Nephron progenitor cell (in vitro differentiated cells): ENCODE measurements around the gene IDNK.

Experiments
- DNase-seq: peaks from one replicate; pipeline ENCODE4 v3.0.0; 2021
- H3K27ac Mint-ChIP-seq: 2 replicates; pipeline ENCODE4 v1.8.0; 2021; ENCODE audit warnings: mild to moderate bottlenecking, moderate library complexity, mixed read lengths
- H3K27me3 Mint-ChIP-seq: 2 replicates; pipeline ENCODE4 v1.8.0; 2021; ENCODE audit warnings: mild to moderate bottlenecking, low read depth, mixed read lengths; ENCODE audit not compliant: poor library complexity
- H3K36me3 Mint-ChIP-seq: 2 replicates; pipeline ENCODE4 v1.8.0; 2021; ENCODE audit warnings: low read depth, mixed read lengths
- H3K4me1 Mint-ChIP-seq: 2 replicates; pipeline ENCODE4 v1.8.0; 2021; ENCODE audit warnings: mixed read lengths
- H3K4me3 Mint-ChIP-seq: 2 replicates; pipeline ENCODE4 v1.8.0; 2021; ENCODE audit warnings: mild to moderate bottlenecking, moderate library complexity, mixed read lengths
- H3K9me3 Mint-ChIP-seq: 2 replicates; pipeline ENCODE4 v1.8.0; 2021; ENCODE audit warnings: mild to moderate bottlenecking, moderate library complexity, mixed read lengths
- CTCF ChIP-seq: fragments of 200-600 bp; sonication (generic); IDR thresholded peaks from 2 replicates; pipeline ENCODE4 v1.5.0; 2021; ENCODE audit warnings: antibody characterized with exemption

The IDNK gene

GRCh38 chr9:83639266-83639665 is 16.3 kb downstream of the IDNK start:
- no peak overlapping the region for H3K27ac Mint-ChIP-seq
- no peaks in the 10 kb centered on the region for H3K27me3 Mint-ChIP-seq
- no peak for DNase-seq
- no peak overlapping the region for H3K4me3 Mint-ChIP-seq
- no peaks in the 10 kb centered on the region for H3K36me3 Mint-ChIP-seq
- H3K4me1 Mint-ChIP-seq = peaks cover 11% of the 10 kb centered on the region
- no peaks in the 10 kb centered on the region for H3K9me3 Mint-ChIP-seq
- no peak for TF ChIP-seq CTCF

- TF ChIP-seq CTCF = no peak
- peaks cover 4% of the 10 kb centered on the region for H3K36me3 Mint-ChIP-seq
- no peaks in the 10 kb centered on the region for H3K9me3 Mint-ChIP-seq
- H3K4me1 Mint-ChIP-seq = peaks cover 11% of the 10 kb centered on the region
- peak overlapping the region; percentile 87 for H3K27ac Mint-ChIP-seq
- DNase-seq = no peak
- H3K4me3 Mint-ChIP-seq = no peak overlapping the region
- H3K27me3 Mint-ChIP-seq = no peaks in the 10 kb centered on the region
Measured at GRCh38 chr9:83642793-83643192, 19.9 kb downstream of the IDNK start.

GRCh38 chr9:83646500-83647239 is 23.7 kb downstream of the IDNK start:
- peaks cover under 1% of the 10 kb centered on the region for H3K9me3 Mint-ChIP-seq
- H3K4me1 Mint-ChIP-seq = peaks cover 11% of the 10 kb centered on the region
- no peak for DNase-seq
- no peak for TF ChIP-seq CTCF
- peaks cover 5% of the 10 kb centered on the region for H3K36me3 Mint-ChIP-seq
- H3K4me3 Mint-ChIP-seq = no peak overlapping the region
- H3K27me3 Mint-ChIP-seq = no peaks in the 10 kb centered on the region
- H3K27ac Mint-ChIP-seq = no peak overlapping the region

GRCh38 chr9:83649080-83649479 is 26.1 kb downstream of the IDNK start:
- Mint-ChIP-seq H3K9me3 (peaks cover 17% of the 10 kb centered on the region), H3K36me3 (peaks cover 5% of the 10 kb centered on the region), H3K27ac (no peak overlapping the region), H3K4me3 (no peak overlapping the region), H3K27me3 (no peaks in the 10 kb centered on the region), H3K4me1 (no peaks in the 10 kb centered on the region)
- DNase-seq = peak; percentile 68
- TF ChIP-seq CTCF = peak; percentile 48

GRCh38 chr9:83649515-83649914 is 26.6 kb downstream of the IDNK start:
- peaks cover 5% of the 10 kb centered on the region for H3K36me3 Mint-ChIP-seq
- H3K9me3 Mint-ChIP-seq = peaks cover 18% of the 10 kb centered on the region
- H3K27ac Mint-ChIP-seq = no peak overlapping the region
- H3K4me1 Mint-ChIP-seq = no peaks in the 10 kb centered on the region
- no peak for DNase-seq
- H3K4me3 Mint-ChIP-seq = no peak overlapping the region
- H3K27me3 Mint-ChIP-seq = no peaks in the 10 kb centered on the region
- TF ChIP-seq CTCF = no peak

- Mint-ChIP-seq H3K9me3 (peaks cover 22% of the 10 kb centered on the region), H3K27me3 (no peaks in the 10 kb centered on the region), H3K27ac (no peak overlapping the region), H3K36me3 (peaks cover 5% of the 10 kb centered on the region), H3K4me3 (no peak overlapping the region), H3K4me1 (no peaks in the 10 kb centered on the region)
- TF ChIP-seq CTCF = no peak
- DNase-seq = no peak
Measured at GRCh38 chr9:83651558-83651957, 28.6 kb downstream of the IDNK start.
